Transverse colon (tissue), 3 donors: ENCODE data around the gene PPP1R13B.

Experiments
- EP300 ChIP-seq: sonication (generic); formaldehyde crosslinking; IDR thresholded peaks from one replicate; pipeline ENCODE4 v1.6.1; 2017; ENCODE audit warnings: antibody characterized with exemption, low read depth
- TF ChIP-seq, protein P1 (sequence below), 5 experiments: fragments of 200-600 bp in 3 of 5; fragments of 450-650 bp in 2 of 5; sonication (generic) in 3 of 5; IDR thresholded peaks; 1 replicate in 2 of 5; 2 replicates in 3 of 5; pipeline ENCODE4 v1.5.1; 2016 to 2017; ENCODE audit warnings: antibody characterized with exemption in 5 of 5, inconsistent platforms in 3 of 5, mild to moderate bottlenecking in 2 of 5, moderate library complexity in 1 of 5

GRCh38 chr14:103704708-103705107 is 142.7 kb downstream of the PPP1R13B start:
- TF ChIP-seq, protein P1, sequence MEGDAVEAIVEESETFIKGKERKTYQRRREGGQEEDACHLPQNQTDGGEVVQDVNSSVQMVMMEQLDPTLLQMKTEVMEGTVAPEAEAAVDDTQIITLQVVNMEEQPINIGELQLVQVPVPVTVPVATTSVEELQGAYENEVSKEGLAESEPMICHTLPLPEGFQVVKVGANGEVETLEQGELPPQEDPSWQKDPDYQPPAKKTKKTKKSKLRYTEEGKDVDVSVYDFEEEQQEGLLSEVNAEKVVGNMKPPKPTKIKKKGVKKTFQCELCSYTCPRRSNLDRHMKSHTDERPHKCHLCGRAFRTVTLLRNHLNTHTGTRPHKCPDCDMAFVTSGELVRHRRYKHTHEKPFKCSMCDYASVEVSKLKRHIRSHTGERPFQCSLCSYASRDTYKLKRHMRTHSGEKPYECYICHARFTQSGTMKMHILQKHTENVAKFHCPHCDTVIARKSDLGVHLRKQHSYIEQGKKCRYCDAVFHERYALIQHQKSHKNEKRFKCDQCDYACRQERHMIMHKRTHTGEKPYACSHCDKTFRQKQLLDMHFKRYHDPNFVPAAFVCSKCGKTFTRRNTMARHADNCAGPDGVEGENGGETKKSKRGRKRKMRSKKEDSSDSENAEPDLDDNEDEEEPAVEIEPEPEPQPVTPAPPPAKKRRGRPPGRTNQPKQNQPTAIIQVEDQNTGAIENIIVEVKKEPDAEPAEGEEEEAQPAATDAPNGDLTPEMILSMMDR (IDR thresholded peaks at IDR 0.05), result no peak
- no peak for TF ChIP-seq EP300
